Neutrophil (primary cell): ENCODE measurements around the gene KLHL29.
"Not testable (repeated sequence)": the region's sequence is repeated elsewhere in the genome, so short reads cannot be mapped to it uniquely, and the experiment has no call there.

Experiments
- H3K27ac ChIP-seq: fragments of 200-600 bp; sonication (generic); 2 replicates; pipeline ENCODE4 v1.5.1; 2016; ENCODE audit warnings: mild to moderate bottlenecking, moderate library complexity
- H3K27me3 ChIP-seq: fragments of 200-600 bp; sonication (generic); 2 replicates; pipeline ENCODE4 v1.6.0; 2016; ENCODE audit warnings: mild to moderate bottlenecking
- H3K36me3 ChIP-seq: fragments of 200-600 bp; sonication (generic); 2 replicates; pipeline ENCODE4 v1.5.1; 2017
- H3K4me1 ChIP-seq, 2 experiments: fragments of 200-600 bp in 1 of 2; sonication (generic) in 1 of 2; 1 replicate in 1 of 2; 2 replicates in 1 of 2; pipeline versions ENCODE4 v1.5.1 to v1.6.1; 2013 to 2016; ENCODE audit warnings: low read depth in 1 of 2, low read length in 1 of 2, mild to moderate bottlenecking in 1 of 2, moderate library complexity in 1 of 2; ENCODE audit not compliant: control insufficient read depth in 1 of 2, insufficient read depth in 1 of 2
- H3K4me3 ChIP-seq, 2 experiments: fragments of 200-600 bp in 1 of 2; sonication (generic) in 1 of 2; 1 replicate in 1 of 2; 2 replicates in 1 of 2; pipeline ENCODE4 v1.5.1; 2013 to 2016; ENCODE audit warnings: low read depth in 1 of 2, low read length in 1 of 2, mild to moderate bottlenecking in 1 of 2, moderate library complexity in 1 of 2
- H3K9me3 ChIP-seq: fragments of 200-600 bp; sonication (generic); 2 replicates; pipeline ENCODE4 v1.5.1; 2016
- CTCF ChIP-seq: fragments of 200-600 bp; sonication (generic); IDR thresholded peaks from 2 replicates; pipeline ENCODE4 v1.5.1; 2016; ENCODE audit warnings: antibody characterized with exemption

The KLHL29 gene

GRCh38 chr2:23347471-23348092, 37.4 kb upstream of the KLHL29 start:
- Histone ChIP-seq H3K9me3 (no peaks in the 10 kb centered on the region), H3K27me3 (peaks cover 35% of the 10 kb centered on the region), H3K36me3 (no peaks in the 10 kb centered on the region), H3K4me3 (no peak overlapping the region), H3K27ac (no peak overlapping the region), H3K4me1 (no peaks in the 10 kb centered on the region)
- no peak for TF ChIP-seq CTCF

- not testable (repeated sequence) for H3K4me1 ChIP-seq, H3K36me3 ChIP-seq, H3K9me3 ChIP-seq, H3K27ac ChIP-seq, H3K4me3 ChIP-seq
- H3K27me3 ChIP-seq = peaks cover 40% of the 10 kb centered on the region
Measured at GRCh38 chr2:23348093-23348481, 36.9 kb upstream of the KLHL29 start.

GRCh38 chr2:23349508-23349907, 35.5 kb upstream of the KLHL29 start:
- no peak overlapping the region for H3K4me3 ChIP-seq
- peaks cover 50% of the 10 kb centered on the region for H3K27me3 ChIP-seq
- no peaks in the 10 kb centered on the region for H3K36me3 ChIP-seq
- H3K4me1 ChIP-seq = no peaks in the 10 kb centered on the region
- no peaks in the 10 kb centered on the region for H3K9me3 ChIP-seq
- H3K27ac ChIP-seq = no peak overlapping the region
- TF ChIP-seq CTCF = no peak

- Histone ChIP-seq H3K27me3 (peaks cover 47% of the 10 kb centered on the region), H3K9me3 (no peaks in the 10 kb centered on the region)
- no peak for TF ChIP-seq CTCF
Measured at GRCh38 chr2:23350041-23350791, 34.8 kb upstream of the KLHL29 start.

GRCh38 chr2:23350792-23351355, 34.1 kb upstream of the KLHL29 start:
- H3K27me3 ChIP-seq = peaks cover 42% of the 10 kb centered on the region
- TF ChIP-seq CTCF = no peak
- no peaks in the 10 kb centered on the region for H3K9me3 ChIP-seq
- H3K36me3 ChIP-seq = no peaks in the 10 kb centered on the region
- no peak overlapping the region for H3K27ac ChIP-seq
- H3K4me3 ChIP-seq = no peak overlapping the region
- no peaks in the 10 kb centered on the region for H3K4me1 ChIP-seq

More at GRCh38 chr2:23350041-23350791, 34.8 kb upstream of the KLHL29 start:
- Histone ChIP-seq H3K4me3 (no peak overlapping the region), H3K36me3 (no peaks in the 10 kb centered on the region), H3K4me1 (no peaks in the 10 kb centered on the region), H3K27ac (no peak overlapping the region)
